GM18526 (cell line): ENCODE results near the gene CHCHD3.

Experiments used
- POLR2A ChIP-seq: IDR thresholded peaks from 3 replicates; pipeline ENCODE4 v1.6.1; 2011; ENCODE audit not compliant: insufficient read length; ENCODE audit errors: extremely low read depth

The CHCHD3 gene

DNA sequence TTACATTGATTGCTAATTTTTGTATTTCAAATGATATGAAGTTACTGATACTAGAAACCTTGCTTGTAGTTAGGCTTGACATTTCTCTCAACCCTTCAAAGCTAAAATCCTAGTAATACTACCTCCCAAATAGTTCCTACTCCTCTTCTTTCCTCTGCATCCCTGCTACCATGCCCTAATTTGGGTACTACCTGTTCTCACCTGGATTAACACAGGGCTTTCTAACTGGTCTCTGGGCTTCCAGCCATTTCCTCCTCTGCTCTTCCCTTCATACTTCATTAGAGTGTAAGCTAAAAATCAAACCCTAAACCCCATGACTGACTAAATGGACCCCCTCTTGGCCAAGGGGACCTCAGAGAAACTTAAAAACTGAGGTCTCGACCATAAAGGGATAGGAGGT is 112.4 kb downstream of the CHCHD3 start:
- TF ChIP-seq POLR2A = no peak

GRCh38 chr7:132966754-132967469 is 115.0 kb downstream of the CHCHD3 start:
- TF ChIP-seq POLR2A = no peak

GRCh38 chr7:132965951-132966350 is 115.9 kb downstream of the CHCHD3 start:
- no peak for TF ChIP-seq POLR2A

- no peak for TF ChIP-seq POLR2A
Observed at GRCh38 chr7:132964876-132965275, 117.0 kb downstream of the CHCHD3 start.

GRCh38 chr7:132959891-132960290 is 122.0 kb downstream of the CHCHD3 start:
- no peak for TF ChIP-seq POLR2A

DNA sequence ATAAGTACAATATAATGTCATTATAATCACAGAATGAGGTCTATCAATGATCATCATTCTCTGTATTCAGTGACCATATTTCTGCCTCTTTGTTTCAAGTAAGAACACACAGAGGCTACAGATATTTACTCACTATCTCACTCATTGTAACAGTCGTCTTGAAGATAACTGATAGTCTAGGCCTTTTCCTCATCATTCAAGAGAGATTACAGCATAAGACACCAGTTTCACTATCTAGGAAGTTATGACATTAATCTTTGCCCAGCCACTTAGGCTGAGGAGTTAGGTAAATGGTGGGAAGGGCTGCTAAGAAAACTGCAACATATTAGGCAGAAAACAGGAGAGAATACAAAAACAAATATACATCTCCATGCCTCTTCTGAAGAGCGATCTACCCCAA is 125.3 kb downstream of the CHCHD3 start:
- TF ChIP-seq POLR2A = no peak

GRCh38 chr7:132953468-132953867 is 128.4 kb downstream of the CHCHD3 start:
- no peak for TF ChIP-seq POLR2A

DNA sequence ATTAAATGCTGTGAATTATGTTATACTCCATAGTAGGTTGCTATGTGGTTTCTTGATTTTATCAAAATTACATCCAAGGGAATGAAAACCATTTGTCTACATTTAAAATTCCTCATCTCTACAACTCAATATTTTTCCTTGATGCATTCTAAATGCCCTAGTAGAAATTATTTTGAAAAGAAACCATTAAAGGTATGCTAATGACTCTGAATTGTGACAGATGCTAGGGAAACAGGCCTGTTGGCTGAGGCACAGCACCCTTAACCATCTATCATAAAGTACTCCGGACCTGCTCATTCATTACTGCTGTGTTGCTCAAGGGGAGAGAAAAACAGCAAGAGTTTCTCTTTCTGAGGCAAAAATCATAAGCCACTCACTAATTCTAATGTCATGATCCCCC is 131.2 kb downstream of the CHCHD3 start:
- TF ChIP-seq POLR2A = no peak

- no peak for TF ChIP-seq POLR2A
Observed at GRCh38 chr7:132947011-132947410, 134.9 kb downstream of the CHCHD3 start.

DNA sequence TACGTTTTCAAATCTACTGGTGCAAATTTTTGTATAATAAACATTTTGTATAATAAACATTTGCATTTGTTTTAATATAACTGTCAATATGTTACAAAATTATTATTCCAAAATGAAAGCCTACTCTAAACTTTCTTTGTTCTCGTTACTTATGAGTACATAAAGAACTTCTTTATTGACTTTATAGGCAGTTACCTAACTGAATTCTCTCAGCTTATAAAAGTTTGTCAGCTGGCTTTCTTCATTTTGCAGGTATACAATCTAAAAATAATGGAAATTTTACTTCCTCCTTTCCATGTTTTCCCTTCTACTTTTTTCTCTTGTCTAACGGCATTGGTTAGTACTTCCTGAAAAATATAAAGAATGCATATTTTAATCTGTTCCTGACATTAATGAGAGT is 137.1 kb downstream of the CHCHD3 start:
- no peak for TF ChIP-seq POLR2A

DNA sequence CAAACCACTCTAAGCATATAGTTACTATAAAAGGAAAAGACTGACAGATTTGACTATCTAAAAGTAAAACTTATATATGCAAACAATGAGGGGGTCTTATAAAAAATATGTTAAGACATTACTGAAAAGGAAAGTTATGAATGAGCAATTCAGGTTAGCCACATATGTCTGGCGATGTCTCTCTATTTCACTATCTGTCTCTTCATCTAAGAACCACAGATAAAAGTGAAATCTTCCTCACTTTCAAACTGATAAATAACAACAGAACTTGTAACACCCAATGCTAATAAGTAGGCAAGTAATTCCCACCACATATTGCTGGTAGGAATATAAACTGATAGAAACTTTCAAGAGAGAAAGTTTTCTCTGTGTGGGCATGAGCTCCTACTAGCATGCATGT is 138.2 kb downstream of the CHCHD3 start:
- no peak for TF ChIP-seq POLR2A

GRCh38 chr7:132942701-132943100 is 139.2 kb downstream of the CHCHD3 start:
- TF ChIP-seq POLR2A = no peak

- no peak for TF ChIP-seq POLR2A
Observed at GRCh38 chr7:132941905-132942304, 140.0 kb downstream of the CHCHD3 start.

- no peak for TF ChIP-seq POLR2A
Observed at GRCh38 chr7:132941428-132941827, 140.5 kb downstream of the CHCHD3 start.

DNA sequence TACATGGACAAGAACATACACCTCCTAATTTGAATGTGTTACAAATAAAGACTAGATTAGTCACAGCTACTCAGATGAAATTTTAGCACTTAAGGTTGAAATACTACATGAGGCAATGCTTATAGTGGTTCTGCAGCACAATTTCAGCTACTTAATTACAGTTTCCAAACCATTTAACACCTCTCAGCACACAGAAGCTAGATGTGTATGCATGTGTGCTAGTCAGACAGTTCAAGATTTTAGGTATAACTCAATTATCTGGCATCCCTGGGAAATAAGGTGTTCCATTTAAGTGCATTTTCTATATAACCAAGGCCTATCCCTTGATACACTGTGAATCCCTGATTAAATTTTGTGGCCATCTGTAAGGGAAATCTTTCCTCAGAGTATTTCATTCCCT is 141.8 kb downstream of the CHCHD3 start:
- no peak for TF ChIP-seq POLR2A

DNA sequence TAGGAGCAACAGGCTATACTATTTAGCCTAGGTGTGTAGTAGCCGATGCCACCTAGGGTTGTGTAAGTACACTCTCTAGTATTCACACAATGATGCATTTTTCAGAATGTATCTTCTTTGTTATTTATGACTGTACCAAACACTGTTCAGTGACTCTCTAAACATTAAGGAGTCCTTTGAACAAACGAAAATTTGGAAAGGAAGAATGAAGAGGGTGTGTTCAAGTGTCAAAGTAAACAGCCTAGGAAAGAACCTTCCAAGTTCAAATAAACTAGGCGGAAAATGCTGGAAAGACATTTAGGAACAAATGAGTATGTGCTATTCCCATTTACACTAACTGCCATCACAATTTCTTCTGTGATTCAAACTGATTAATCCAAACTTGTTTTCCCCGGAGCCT is 142.4 kb downstream of the CHCHD3 start:
- TF ChIP-seq POLR2A = no peak

GRCh38 chr7:132937286-132937685 is 144.6 kb downstream of the CHCHD3 start:
- no peak for TF ChIP-seq POLR2A
